Measurements from ENCODE around the gene OR6C70. TPM values are rescaled to one million over a fixed set of nuclear protein-coding genes. Genes with fewer than 3 reads are reported as not detected.

The OR6C70 gene
- total RNA-seq, 1 experiment from 2014 or later = not detected

DNA sequence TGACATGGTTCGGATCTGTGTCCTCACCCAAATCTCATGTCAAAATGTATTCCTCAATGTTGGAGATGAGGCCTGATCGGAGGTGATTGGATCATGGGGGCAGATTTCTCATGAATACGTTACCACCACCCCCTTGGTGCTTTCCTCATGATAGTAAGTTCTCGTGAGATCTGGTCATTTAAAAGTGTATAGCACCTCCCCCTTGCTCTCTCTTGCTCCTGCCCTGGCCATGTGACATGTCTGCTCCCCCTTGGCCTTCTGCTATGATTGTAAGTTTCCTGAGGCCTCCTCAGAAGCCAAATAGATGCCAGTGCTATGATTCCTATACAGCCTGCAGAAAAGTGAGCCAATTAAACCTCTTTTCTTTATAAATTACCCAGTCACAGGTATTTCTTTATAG is 29.3 kb upstream of the OR6C70 start:
- Mint-ChIP-seq H3K9me3 (no peaks in the 10 kb centered on the region), H3K27me3 (ENCODE audit: low read depth) (no peaks in the 10 kb centered on the region), H3K36me3 (no peaks in the 10 kb centered on the region), H3K4me1 (peaks cover 3% of the 10 kb centered on the region; the same call in 1 of the 2 replicates), H3K4me3 (no peak overlapping the region), H3K27ac (no peak overlapping the region)
- POLR2A ChIA-PET = no interaction called here
- ATAC-seq = no peak
- TF ChIP-seq, protein P1, sequence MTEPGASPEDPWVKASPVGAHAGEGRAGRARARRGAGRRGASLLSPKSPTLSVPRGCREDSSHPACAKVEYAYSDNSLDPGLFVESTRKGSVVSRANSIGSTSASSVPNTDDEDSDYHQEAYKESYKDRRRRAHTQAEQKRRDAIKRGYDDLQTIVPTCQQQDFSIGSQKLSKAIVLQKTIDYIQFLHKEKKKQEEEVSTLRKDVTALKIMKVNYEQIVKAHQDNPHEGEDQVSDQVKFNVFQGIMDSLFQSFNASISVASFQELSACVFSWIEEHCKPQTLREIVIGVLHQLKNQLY (CRISPR knock-in tag; IDR thresholded peaks at IDR 0.05) = no peak
- TF ChIP-seq CBFB (CRISPR knock-in tag; IDR thresholded peaks at IDR 0.05; ENCODE audit: low read depth) (no peak), ZNF317 (CRISPR knock-in tag; IDR thresholded peaks at IDR 0.05; ENCODE audit: borderline replicate concordance, low read depth) (no peak), KAT7 (CRISPR knock-in tag; IDR thresholded peaks at IDR 0.05; ENCODE audit: borderline replicate concordance) (no peak), CREB1 (CRISPR knock-in tag; IDR thresholded peaks at IDR 0.05) (no peak), ZNF416 (CRISPR knock-in tag; IDR thresholded peaks at IDR 0.05) (no peak), ELF4 (CRISPR knock-in tag; IDR thresholded peaks at IDR 0.05; ENCODE audit: low read depth) (no peak), GRHL2 (CRISPR knock-in tag; IDR thresholded peaks at IDR 0.05; ENCODE audit: insufficient replicate concordance, severe bottlenecking) (no peak), JUN (CRISPR knock-in tag; IDR thresholded peaks at IDR 0.05) (no peak)
- TF ChIP-seq, protein P2, sequence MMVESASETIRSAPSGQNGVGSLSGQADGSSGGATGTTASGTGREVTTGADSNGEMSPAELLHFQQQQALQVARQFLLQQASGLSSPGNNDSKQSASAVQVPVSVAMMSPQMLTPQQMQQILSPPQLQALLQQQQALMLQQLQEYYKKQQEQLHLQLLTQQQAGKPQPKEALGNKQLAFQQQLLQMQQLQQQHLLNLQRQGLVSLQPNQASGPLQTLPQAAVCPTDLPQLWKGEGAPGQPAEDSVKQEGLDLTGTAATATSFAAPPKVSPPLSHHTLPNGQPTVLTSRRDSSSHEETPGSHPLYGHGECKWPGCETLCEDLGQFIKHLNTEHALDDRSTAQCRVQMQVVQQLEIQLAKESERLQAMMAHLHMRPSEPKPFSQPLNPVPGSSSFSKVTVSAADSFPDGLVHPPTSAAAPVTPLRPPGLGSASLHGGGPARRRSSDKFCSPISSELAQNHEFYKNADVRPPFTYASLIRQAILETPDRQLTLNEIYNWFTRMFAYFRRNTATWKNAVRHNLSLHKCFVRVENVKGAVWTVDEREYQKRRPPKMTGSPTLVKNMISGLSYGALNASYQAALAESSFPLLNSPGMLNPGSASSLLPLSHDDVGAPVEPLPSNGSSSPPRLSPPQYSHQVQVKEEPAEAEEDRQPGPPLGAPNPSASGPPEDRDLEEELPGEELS (CRISPR knock-in tag; IDR thresholded peaks at IDR 0.05) = no peak
- TF ChIP-seq, protein P3, sequence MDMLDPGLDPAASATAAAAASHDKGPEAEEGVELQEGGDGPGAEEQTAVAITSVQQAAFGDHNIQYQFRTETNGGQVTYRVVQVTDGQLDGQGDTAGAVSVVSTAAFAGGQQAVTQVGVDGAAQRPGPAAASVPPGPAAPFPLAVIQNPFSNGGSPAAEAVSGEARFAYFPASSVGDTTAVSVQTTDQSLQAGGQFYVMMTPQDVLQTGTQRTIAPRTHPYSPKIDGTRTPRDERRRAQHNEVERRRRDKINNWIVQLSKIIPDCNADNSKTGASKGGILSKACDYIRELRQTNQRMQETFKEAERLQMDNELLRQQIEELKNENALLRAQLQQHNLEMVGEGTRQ (CRISPR knock-in tag; IDR thresholded peaks at IDR 0.05) = no peak
- CTCF ChIA-PET = no interaction called here
- DNase-seq (ENCODE audit: low spot score) = no peak

DNA sequence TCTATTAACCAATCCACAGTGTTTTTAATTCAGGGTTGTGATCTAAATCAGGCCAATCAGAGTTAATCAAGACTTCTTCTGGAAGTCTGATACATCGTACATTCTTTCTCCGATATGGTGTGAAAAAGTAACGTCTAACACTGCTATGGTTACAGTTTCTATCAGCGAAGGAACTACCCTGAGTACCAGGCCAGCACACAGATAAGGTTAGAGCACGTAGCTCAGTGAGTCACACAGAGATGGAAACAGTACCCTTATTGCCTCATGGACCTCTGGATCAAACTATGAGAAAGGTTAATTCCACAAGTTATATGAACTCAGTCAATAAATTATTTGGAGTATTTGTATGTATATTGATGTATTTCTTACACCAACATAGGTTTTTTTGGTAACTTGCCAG is 25.6 kb upstream of the OR6C70 start:
- CTCF ChIA-PET = no interaction called here
- DNase-seq (ENCODE audit: low spot score) (no peak), ATAC-seq (no peak)
- TF ChIP-seq ZNF219 (CRISPR knock-in tag; IDR thresholded peaks at IDR 0.05; ENCODE audit: borderline replicate concordance) = no peak
- TF ChIP-seq, protein P4, sequence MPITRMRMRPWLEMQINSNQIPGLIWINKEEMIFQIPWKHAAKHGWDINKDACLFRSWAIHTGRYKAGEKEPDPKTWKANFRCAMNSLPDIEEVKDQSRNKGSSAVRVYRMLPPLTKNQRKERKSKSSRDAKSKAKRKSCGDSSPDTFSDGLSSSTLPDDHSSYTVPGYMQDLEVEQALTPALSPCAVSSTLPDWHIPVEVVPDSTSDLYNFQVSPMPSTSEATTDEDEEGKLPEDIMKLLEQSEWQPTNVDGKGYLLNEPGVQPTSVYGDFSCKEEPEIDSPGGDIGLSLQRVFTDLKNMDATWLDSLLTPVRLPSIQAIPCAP (CRISPR knock-in tag; IDR thresholded peaks at IDR 0.05) = no peak
- TF ChIP-seq, protein P5, sequence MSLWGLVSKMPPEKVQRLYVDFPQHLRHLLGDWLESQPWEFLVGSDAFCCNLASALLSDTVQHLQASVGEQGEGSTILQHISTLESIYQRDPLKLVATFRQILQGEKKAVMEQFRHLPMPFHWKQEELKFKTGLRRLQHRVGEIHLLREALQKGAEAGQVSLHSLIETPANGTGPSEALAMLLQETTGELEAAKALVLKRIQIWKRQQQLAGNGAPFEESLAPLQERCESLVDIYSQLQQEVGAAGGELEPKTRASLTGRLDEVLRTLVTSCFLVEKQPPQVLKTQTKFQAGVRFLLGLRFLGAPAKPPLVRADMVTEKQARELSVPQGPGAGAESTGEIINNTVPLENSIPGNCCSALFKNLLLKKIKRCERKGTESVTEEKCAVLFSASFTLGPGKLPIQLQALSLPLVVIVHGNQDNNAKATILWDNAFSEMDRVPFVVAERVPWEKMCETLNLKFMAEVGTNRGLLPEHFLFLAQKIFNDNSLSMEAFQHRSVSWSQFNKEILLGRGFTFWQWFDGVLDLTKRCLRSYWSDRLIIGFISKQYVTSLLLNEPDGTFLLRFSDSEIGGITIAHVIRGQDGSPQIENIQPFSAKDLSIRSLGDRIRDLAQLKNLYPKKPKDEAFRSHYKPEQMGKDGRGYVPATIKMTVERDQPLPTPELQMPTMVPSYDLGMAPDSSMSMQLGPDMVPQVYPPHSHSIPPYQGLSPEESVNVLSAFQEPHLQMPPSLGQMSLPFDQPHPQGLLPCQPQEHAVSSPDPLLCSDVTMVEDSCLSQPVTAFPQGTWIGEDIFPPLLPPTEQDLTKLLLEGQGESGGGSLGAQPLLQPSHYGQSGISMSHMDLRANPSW (CRISPR knock-in tag; conservative IDR thresholded peaks at IDR 0.05; ENCODE audit: low read depth) = no peak
- no peak for TF ChIP-seq NFYB (CRISPR knock-in tag; conservative IDR thresholded peaks at IDR 0.05; ENCODE audit: low read depth)
- POLR2A ChIA-PET = no interaction called here
- no peak overlapping the region for H3K27ac Mint-ChIP-seq
- H3K9me3 Mint-ChIP-seq = no peaks in the 10 kb centered on the region; the same call in 1 of the 2 replicates
- H3K4me1 Mint-ChIP-seq = peaks cover 3% of the 10 kb centered on the region; the same call in 1 of the 2 replicates
- no peak overlapping the region for H3K4me3 Mint-ChIP-seq
- H3K36me3 Mint-ChIP-seq = no peaks in the 10 kb centered on the region
- no peaks in the 10 kb centered on the region for H3K27me3 Mint-ChIP-seq (ENCODE audit: low read depth)

DNA sequence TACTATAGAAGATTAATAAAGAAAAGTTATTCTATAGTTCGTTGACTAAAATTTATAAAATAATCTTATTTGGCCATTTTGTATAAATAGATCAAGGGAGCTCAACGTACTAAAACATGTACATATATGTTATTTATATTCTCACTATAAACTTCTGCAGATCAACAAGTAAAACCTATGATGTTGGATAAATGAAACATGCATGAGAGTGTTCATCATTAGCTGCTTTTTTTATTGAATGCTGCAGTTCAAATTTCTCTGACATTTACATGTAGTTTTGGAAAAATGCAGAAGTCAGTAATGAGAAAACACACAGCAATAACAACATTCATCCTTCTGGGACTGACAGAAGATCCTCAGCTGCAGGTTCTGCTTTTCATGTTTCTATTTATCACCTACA is 22.1 kb upstream of the OR6C70 start, which contains the start of gene OR6C68:
Gene OR6C68, plus strand, starts transcription at position 301 of the 400 bp plus-strand sequence. Its CDS starts 0 bp downstream, at position 301.
- Mint-ChIP-seq H3K36me3 (no peaks in the 10 kb centered on the region), H3K4me3 (no peak within 1 kb of the TSS), H3K9me3 (no peaks in the 10 kb centered on the region; the same call in 1 of the 2 replicates), H3K27me3 (ENCODE audit: low read depth) (no peaks in the 10 kb centered on the region; the same call in 1 of the 2 replicates), H3K4me1 (no peaks in the 10 kb centered on the region), H3K27ac (no peak within 1 kb of the TSS)
- POLR2A ChIA-PET = no interaction called here
- DNase-seq (ENCODE audit: low spot score) (no peak), ATAC-seq (no peak)
- CTCF ChIA-PET = no interaction called here
- TF ChIP-seq, protein P6, sequence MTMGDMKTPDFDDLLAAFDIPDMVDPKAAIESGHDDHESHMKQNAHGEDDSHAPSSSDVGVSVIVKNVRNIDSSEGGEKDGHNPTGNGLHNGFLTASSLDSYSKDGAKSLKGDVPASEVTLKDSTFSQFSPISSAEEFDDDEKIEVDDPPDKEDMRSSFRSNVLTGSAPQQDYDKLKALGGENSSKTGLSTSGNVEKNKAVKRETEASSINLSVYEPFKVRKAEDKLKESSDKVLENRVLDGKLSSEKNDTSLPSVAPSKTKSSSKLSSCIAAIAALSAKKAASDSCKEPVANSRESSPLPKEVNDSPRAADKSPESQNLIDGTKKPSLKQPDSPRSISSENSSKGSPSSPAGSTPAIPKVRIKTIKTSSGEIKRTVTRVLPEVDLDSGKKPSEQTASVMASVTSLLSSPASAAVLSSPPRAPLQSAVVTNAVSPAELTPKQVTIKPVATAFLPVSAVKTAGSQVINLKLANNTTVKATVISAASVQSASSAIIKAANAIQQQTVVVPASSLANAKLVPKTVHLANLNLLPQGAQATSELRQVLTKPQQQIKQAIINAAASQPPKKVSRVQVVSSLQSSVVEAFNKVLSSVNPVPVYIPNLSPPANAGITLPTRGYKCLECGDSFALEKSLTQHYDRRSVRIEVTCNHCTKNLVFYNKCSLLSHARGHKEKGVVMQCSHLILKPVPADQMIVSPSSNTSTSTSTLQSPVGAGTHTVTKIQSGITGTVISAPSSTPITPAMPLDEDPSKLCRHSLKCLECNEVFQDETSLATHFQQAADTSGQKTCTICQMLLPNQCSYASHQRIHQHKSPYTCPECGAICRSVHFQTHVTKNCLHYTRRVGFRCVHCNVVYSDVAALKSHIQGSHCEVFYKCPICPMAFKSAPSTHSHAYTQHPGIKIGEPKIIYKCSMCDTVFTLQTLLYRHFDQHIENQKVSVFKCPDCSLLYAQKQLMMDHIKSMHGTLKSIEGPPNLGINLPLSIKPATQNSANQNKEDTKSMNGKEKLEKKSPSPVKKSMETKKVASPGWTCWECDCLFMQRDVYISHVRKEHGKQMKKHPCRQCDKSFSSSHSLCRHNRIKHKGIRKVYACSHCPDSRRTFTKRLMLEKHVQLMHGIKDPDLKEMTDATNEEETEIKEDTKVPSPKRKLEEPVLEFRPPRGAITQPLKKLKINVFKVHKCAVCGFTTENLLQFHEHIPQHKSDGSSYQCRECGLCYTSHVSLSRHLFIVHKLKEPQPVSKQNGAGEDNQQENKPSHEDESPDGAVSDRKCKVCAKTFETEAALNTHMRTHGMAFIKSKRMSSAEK (CRISPR knock-in tag; IDR thresholded peaks at IDR 0.05; ENCODE audit: borderline replicate concordance) = no peak
- TF ChIP-seq NFYB (CRISPR knock-in tag; conservative IDR thresholded peaks at IDR 0.05; ENCODE audit: low read depth) (no peak), ZNF232 (CRISPR knock-in tag; IDR thresholded peaks at IDR 0.05) (no peak), NR1H2 (CRISPR knock-in tag; IDR thresholded peaks at IDR 0.05) (no peak)
- TF ChIP-seq, protein P7, sequence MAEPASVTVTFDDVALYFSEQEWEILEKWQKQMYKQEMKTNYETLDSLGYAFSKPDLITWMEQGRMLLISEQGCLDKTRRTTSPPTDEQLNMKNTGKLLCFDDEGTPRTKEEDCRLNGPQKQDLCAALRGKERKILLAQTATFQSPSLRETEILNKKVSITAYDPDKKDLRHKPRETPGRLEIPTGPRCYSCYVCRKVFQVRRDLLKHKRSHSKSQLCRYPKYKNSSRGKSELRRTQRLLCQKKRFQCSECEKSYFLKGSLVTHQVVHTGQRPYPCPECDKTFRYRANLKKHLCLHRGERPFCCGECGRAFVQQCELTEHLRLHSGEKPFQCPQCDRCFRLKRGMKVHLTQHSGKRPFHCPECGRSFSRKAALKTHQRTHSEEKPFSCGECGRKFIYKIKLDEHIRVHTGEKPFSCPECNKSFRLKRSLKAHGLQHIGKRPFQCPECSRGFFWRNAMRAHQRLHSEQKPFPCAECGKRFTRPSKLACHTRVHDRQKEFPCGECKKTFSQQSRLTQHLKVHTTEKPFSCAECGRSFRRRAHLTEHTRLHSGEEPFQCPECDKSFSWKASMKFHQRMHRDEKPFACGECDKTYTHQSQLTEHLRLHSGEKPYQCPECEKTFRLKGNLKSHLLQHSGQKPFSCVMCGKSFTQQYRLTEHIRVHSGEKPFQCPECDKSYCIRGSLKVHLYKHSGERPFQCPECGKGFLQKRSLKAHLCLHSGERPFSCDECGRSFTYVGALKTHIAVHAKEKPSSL (CRISPR knock-in tag; conservative IDR thresholded peaks at IDR 0.05) = no peak
